ENCODE results near the gene RTP4. TPM values are rescaled to one million over a fixed set of nuclear protein-coding genes. Genes with fewer than 3 reads are reported as not detected.

Gene RTP4
- polyA plus RNA-seq, 1 donor (not counting 4 experiments of a cell fraction or from before 2014, with no cell fraction given), result 0.38 TPM

GRCh38 chr3:187325632-187326031 lies 42.6 kb upstream of the RTP4 start:
- Histone ChIP-seq H3K9ac (ENCODE audit: control insufficient read depth, extremely low read depth, insufficient read depth, low read length) (no peak overlapping the region), H3K9me3 (ENCODE audit: control insufficient read depth, low read depth, low read length) (no peaks in the 10 kb centered on the region), H4K20me1 (ENCODE audit: control insufficient read depth, extremely low read depth, insufficient read depth, low read length) (no peaks in the 10 kb centered on the region), H2AFZ (ENCODE audit: control insufficient read depth, low read length) (no peak overlapping the region), H3K27ac (ENCODE audit: control insufficient read depth, insufficient read depth, low read length) (no peak overlapping the region), H3K79me2 (ENCODE audit: control insufficient read depth, insufficient read depth, low read length) (no peaks in the 10 kb centered on the region), H3K27me3 (ENCODE audit: control insufficient read depth, extremely low read depth, insufficient read depth, low read length) (peaks cover 13% of the 10 kb centered on the region), H3K36me3 (ENCODE audit: control insufficient read depth in 2 of 2, extremely low read depth in 1 of 2, insufficient read depth in 2 of 2, low read length in 2 of 2) (no peaks in the 10 kb centered on the region), H3K4me1 (ENCODE audit: control insufficient read depth, extremely low read depth, insufficient read depth, low read length) (no peaks in the 10 kb centered on the region), H3K9me1 (ENCODE audit: control insufficient read depth, extremely low read depth, insufficient read depth, low read length) (no peaks in the 10 kb centered on the region), H3K4me3 (ENCODE audit: control insufficient read depth in 2 of 3, extremely low read depth in 1 of 3, insufficient read depth in 2 of 3, low read depth in 1 of 3, low read length in 3 of 3) (no peak overlapping the region), H3K4me2 (ENCODE audit: control insufficient read depth, extremely low read depth, insufficient read depth, low read depth, low read length) (no peak overlapping the region)
- DNase-seq (ENCODE audit: low read depth, low spot score) (no peak), FAIRE-seq (no peak)
- no peak for TF ChIP-seq CTCF (optimal IDR thresholded peaks at IDR 0.05 in 1 of 3, IDR thresholded peaks at IDR 0.05 in 1 of 3, conservative IDR thresholded peaks at IDR 0.05 in 1 of 3; ENCODE audit: extremely low read depth in 1 of 3, insufficient read depth in 2 of 3, low read length in 3 of 3)
- no peak for TF ChIP-seq EZH2 (IDR thresholded peaks at IDR 0.05; ENCODE audit: low read length)
- dilution Hi-C loops (cut with MboI; ENCODE audit: extremely low pct_ligation_motif_present, low sequenced_read_pairs), result no loop called here

- H3K4me3 ChIP-seq (ENCODE audit: control insufficient read depth in 2 of 3, extremely low read depth in 1 of 3, insufficient read depth in 2 of 3, low read depth in 1 of 3, low read length in 3 of 3), result no peak overlapping the region
- no peak overlapping the region for H3K9ac ChIP-seq (ENCODE audit: control insufficient read depth, extremely low read depth, insufficient read depth, low read length)
- H3K9me1 ChIP-seq (ENCODE audit: control insufficient read depth, extremely low read depth, insufficient read depth, low read length), result no peaks in the 10 kb centered on the region
- FAIRE-seq, result no peak
- no peaks in the 10 kb centered on the region for H3K9me3 ChIP-seq (ENCODE audit: control insufficient read depth, low read depth, low read length)
- H3K36me3 ChIP-seq (ENCODE audit: control insufficient read depth in 2 of 2, extremely low read depth in 1 of 2, insufficient read depth in 2 of 2, low read length in 2 of 2), result no peaks in the 10 kb centered on the region
- H3K79me2 ChIP-seq (ENCODE audit: control insufficient read depth, insufficient read depth, low read length), result no peaks in the 10 kb centered on the region
- dilution Hi-C loops (cut with MboI; ENCODE audit: extremely low pct_ligation_motif_present, low sequenced_read_pairs), result no loop called here
- H3K4me2 ChIP-seq (ENCODE audit: control insufficient read depth, extremely low read depth, insufficient read depth, low read depth, low read length), result no peak overlapping the region
- no peak overlapping the region for H3K27ac ChIP-seq (ENCODE audit: control insufficient read depth, insufficient read depth, low read length)
- DNase-seq (ENCODE audit: low read depth, low spot score), result no peak
- no peaks in the 10 kb centered on the region for H4K20me1 ChIP-seq (ENCODE audit: control insufficient read depth, extremely low read depth, insufficient read depth, low read length)
- H2AFZ ChIP-seq (ENCODE audit: control insufficient read depth, low read length), result no peak overlapping the region
- TF ChIP-seq CTCF (optimal IDR thresholded peaks at IDR 0.05 in 1 of 3, IDR thresholded peaks at IDR 0.05 in 1 of 3, conservative IDR thresholded peaks at IDR 0.05 in 1 of 3; ENCODE audit: extremely low read depth in 1 of 3, insufficient read depth in 2 of 3, low read length in 3 of 3) (no peak), EZH2 (IDR thresholded peaks at IDR 0.05; ENCODE audit: low read length) (no peak)
- peaks cover 13% of the 10 kb centered on the region for H3K27me3 ChIP-seq (ENCODE audit: control insufficient read depth, extremely low read depth, insufficient read depth, low read length)
- no peaks in the 10 kb centered on the region for H3K4me1 ChIP-seq (ENCODE audit: control insufficient read depth, extremely low read depth, insufficient read depth, low read length)
Measured at GRCh38 chr3:187327845-187328244, 40.3 kb upstream of the RTP4 start.

Data from keratinocyte (primary cell).